Fibroblast of the aortic adventitia (primary cell): ENCODE results near the gene RTN4RL2. TPM values are rescaled to one million over a fixed set of nuclear protein-coding genes. Genes with fewer than 3 reads are reported as not detected.

ENCODE experiments used
- DNase-seq: peaks from one replicate; pipeline ENCODE4 v3.0.0-alpha.2; 2010; ENCODE audit warnings: low read depth
- H3K4me3 ChIP-seq: 2 replicates; pipeline ENCODE4 v1.5.1; 2011; ENCODE audit warnings: low read depth, mild to moderate bottlenecking, control low read depth, low read length, moderate library complexity
- total RNA-seq: library from RNA; depleted of rRNA; stranded (reverse); fragments of >200 nt; gene quantifications from 2 replicates; pipeline ENCODE4 v1.2.3, GENCODE V29; 2012; ENCODE audit warnings: low replicate concordance
- TF ChIP-seq, protein P1 (sequence below): IDR thresholded peaks from 2 replicates; pipeline ENCODE4 v1.5.1; 2011; ENCODE audit warnings: mild to moderate bottlenecking, low read length, control low read depth, inconsistent platforms; ENCODE audit not compliant: insufficient read depth

The RTN4RL2 gene
- 0.09 and 0.90 TPM in 2 replicates for total RNA-seq

DNA sequence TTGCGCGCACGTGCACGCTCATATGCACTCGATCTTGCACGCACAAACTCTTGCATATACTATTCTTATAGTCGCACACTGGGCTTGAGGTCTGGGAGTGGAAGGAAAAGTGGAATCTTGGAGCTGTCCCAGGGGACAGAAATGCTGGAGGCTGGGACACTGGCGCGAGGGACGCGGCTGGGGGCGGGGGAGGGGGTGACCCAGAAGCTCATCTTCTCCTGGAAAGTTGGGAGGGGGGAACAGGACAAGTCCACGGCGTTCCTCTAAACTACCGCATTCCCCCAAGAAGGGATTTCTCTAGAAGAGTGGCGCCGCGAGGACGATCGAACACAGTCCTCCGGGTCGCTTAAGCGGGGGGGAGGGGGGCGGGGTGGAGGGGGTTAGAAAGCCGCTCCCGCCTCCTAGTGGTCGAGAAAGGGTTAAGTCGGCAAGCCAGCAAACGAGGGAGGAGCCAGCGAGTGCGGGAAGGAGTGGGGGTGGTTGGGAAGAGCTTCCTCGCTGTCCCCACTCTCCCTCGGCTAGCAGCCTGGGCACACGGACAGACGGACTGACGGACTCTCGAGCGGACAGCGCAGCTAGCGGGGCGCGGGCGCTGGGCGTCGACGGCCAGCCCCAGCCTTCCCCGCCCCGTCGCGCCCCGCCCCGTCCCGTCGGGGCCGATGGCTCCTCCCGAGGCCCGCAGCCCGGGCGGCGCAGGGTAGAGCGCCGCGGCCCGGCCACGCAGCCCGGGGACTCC, at the start of gene RTN4RL2:
Gene RTN4RL2 (plus strand): TSS at position 507 of the 736 bp plus-strand sequence. CDS start 338 bp downstream, outside the sequence.
- DNase-seq: peak; percentile 26
- TF ChIP-seq, protein P1, sequence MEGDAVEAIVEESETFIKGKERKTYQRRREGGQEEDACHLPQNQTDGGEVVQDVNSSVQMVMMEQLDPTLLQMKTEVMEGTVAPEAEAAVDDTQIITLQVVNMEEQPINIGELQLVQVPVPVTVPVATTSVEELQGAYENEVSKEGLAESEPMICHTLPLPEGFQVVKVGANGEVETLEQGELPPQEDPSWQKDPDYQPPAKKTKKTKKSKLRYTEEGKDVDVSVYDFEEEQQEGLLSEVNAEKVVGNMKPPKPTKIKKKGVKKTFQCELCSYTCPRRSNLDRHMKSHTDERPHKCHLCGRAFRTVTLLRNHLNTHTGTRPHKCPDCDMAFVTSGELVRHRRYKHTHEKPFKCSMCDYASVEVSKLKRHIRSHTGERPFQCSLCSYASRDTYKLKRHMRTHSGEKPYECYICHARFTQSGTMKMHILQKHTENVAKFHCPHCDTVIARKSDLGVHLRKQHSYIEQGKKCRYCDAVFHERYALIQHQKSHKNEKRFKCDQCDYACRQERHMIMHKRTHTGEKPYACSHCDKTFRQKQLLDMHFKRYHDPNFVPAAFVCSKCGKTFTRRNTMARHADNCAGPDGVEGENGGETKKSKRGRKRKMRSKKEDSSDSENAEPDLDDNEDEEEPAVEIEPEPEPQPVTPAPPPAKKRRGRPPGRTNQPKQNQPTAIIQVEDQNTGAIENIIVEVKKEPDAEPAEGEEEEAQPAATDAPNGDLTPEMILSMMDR: peak; percentile 22
- H3K4me3 ChIP-seq: peak within 1 kb of the TSS; percentile 57

DNA sequence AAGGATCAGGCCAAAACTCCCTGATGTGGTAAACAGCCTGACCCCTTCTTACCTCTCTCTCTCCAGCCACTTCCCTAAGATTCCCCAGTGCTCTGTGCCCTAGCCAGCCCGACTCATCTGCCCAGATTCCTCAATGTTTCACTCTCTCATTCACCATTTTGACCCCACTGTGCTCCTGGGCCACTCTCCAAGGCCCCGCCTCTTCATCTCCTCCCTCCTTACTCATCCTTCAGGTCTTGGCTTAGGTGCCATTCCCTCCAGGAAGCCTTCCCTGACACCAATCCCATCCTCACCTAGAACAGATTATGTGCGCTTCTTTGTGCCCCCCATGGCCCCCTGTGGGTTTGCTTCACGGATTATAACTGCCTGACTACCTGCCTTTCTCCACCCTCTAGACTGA, 46.6 kb upstream of the RTN4RL2 start:
- no peak for DNase-seq
- TF ChIP-seq, protein P1: no peak
- no peak overlapping the region for H3K4me3 ChIP-seq

DNA sequence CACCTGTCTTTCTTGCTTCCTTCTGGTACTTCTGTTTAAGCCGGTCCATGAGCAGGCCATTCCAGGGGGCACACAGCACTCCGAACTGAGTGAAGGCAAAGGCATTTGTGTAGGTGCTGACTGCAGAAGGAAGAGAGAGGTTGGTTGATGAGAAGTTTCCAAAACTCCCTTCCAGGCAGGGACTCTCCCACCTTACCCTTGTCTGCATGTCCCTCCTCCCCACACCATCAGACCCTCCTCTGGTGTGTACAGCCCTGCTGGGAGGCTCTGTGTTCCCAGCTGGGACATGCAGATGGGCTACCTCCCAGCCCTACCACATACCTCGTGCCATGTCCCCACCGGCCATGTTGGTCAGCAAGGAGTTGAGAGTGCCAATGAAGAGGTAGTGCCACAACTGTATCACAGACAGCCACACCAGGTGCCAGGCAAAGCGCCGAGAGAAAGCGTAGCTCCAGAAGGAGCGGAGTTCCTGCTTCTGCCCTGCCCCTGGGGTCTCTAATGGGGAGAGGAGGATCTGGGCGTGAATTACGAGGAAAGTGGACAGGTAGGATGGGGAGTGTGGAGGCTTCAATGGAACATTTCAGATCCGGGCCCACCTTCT, 45.6 kb upstream of the RTN4RL2 start:
- H3K4me3 ChIP-seq: no peak overlapping the region
- TF ChIP-seq, protein P1: no peak
- no peak for DNase-seq

DNA sequence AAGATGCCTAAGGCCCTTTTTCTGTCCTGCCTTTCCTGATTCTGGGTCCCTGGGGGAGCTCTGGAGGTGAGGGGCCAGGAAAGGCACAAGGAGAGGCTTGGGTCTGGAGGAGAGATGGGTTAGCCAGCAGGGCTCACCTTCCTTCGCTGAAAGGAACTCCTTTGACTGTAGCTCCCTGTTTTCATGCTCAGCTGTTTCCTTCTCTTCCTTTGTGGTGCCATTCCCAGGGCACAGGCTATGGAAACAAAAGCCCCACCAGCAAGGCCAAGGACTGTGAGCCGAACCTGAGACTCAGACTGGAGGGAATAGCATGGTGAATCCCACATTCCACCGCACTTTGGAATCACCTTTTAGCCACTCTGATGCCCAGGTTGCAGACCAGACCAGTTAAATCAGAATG, 43.9 kb upstream of the RTN4RL2 start:
- TF ChIP-seq, protein P1: no peak
- no peak for DNase-seq
- H3K4me3 ChIP-seq: no peak overlapping the region

DNA sequence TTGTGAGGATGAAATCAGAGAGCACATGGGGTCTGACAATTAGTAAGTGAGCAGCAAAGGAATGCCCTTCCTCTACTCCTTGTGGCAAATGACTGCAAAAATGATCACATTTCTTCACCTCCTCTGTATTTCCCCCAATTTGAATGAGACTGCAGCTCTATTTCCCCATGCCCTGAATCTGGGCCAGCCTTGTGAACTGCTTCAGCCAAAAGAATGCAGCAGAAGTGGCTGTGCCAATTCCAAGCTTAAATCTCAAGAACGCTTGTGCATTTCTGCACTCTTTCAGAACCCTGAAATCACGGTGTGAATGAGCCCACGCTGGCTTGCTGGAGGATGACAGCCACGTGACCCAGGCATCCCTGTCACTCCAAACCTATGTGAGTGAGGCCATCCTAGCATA, 43.3 kb upstream of the RTN4RL2 start:
- no peak overlapping the region for H3K4me3 ChIP-seq
- peak; percentile 90 for DNase-seq
- TF ChIP-seq, protein P1: no peak

DNA sequence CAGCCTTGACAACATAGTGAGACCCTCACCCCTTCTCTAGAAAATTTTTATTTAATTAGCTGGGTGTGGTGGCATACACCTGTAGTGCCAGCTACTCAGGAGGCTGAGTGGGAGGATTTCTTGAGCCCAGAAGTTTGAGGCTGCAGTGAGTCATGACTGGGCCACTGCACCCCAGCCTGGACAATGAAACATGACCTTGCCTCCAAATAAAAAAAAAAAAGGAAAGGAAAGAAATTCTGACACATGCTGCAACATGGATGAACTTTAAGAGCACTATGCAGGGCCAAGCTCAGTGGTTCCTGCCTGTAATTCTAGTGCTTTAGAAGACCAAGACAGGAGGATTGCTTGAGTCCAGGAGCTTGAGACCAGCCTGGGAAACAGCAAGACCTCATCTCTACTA, 42.2 kb upstream of the RTN4RL2 start:
- no peak for DNase-seq
- TF ChIP-seq, protein P1: no peak
- H3K4me3 ChIP-seq: no peak overlapping the region
